GM12875 (cell line): ENCODE data around the gene CAMK1D.

ENCODE experiments used
- H3K4me3 ChIP-seq: one replicate; pipeline ENCODE4 v1.5.1; 2011; ENCODE audit warnings: low read depth, low read length, control low read depth
- CTCF ChIP-seq: IDR thresholded peaks from 2 replicates; pipeline ENCODE4 v1.5.1; 2011; ENCODE audit warnings: low read depth, mild to moderate bottlenecking, control low read depth, inconsistent platforms, low read length, moderate library complexity, borderline replicate concordance; ENCODE audit not compliant: insufficient read depth

Gene CAMK1D

GRCh38 chr10:12455766-12456165 lies 106.4 kb downstream of the CAMK1D start:
- no peak for TF ChIP-seq CTCF
- H3K4me3 ChIP-seq = no peak overlapping the region

DNA sequence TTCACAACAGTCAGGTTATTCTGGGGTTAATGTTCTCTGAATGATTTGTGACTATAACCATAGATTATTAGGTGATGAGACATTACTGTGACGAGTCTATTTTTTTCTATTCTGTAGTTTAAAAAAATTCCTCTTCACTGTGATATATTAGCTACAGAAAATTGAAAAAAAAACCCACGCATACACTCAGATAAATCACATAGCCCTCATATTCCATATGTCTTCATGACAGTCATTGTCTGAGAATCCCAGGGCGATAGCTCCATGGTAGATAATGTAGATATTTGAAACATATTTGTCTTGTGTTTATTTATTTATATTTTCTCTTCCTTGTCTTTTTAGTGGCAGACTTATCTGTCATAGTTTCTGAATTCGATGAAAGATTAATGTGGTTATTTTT lies 110.0 kb downstream of the CAMK1D start:
- no peak overlapping the region for H3K4me3 ChIP-seq
- no peak for TF ChIP-seq CTCF

GRCh38 chr10:12459762-12460161 lies 110.4 kb downstream of the CAMK1D start:
- no peak for TF ChIP-seq CTCF
- H3K4me3 ChIP-seq = no peak overlapping the region

DNA sequence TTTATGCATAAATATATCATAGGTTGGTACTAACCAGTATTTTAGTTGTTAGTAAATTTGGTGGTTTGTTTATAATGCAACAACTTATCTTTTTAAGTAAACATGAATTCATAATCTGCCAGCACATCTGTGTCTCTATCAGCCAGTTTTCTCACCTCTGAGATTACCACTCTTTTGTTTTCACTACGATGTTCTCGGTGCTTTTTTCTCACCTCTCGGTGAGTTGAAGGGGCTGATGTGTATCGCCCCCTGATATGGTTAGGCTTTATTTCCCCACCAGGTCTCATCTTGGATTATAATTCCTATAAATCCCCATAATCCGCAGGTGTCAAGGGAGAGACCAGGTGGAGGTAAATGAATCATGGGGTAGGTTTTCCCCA lies 114.1 kb downstream of the CAMK1D start:
- TF ChIP-seq CTCF = no peak
- H3K4me3 ChIP-seq = no peak overlapping the region

DNA sequence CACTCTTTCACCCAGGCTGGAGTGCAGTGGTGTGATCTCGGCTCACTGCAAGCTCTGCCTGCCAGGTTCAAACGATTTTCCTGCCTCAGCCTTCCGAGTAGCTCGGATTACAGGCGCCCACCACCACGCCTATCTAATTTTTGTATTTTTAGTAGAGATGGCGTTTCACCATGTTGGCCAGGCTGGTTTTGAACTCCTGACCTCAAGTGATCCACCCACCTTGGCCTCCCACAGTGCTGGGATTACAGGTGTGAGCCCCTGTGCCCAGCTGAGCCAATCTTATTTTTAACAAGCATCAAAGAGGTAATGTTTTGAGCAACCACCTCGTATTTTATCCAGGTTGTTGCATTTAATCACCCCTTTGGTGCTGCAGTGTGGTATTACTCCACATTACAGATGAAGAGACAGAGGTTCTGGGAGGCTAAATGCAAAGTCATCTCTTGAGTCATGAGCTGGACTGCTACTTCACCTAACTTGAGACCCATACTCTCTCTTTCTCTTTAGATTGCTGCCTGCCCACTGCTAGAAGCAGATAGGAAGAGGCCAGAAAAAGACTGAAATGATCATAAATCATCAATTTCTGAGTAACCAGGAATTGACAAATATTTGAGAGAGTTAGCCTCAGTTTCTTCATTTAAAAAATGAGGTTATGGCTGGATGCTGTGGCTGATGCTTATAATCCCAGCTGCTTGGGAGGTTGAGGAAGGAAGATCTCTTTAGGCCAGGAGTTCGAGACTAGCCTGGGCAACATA lies 116.2 kb downstream of the CAMK1D start:
- no peak for TF ChIP-seq CTCF
- no peak overlapping the region for H3K4me3 ChIP-seq

DNA sequence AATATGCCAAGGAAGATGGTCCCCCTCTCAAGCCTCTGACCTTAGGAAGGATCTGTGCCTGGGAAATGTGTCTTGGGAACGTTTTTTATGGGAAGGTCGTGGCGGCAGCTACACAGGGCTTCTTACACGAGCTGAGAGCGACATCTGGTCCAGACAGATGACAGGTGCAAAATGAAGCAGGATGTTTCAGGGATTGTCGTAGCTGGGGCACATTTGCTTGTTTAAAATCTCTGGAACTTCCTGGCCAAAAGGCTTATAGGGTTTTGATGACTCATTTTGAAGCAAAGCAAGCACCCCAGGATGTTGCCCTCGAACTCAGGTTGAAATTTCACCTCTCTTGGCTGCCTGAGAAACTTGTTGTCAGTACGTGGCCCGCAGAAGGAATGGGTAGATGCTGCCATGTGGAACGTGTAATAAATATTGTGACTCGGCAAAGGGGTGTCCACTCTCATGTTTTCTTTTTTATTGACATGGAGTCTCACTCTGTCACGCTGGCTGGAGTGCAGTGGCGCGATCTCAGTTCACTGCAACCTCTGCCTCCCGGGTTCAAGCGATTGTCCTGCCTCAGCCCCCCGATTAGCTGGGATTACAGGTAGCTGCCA lies 117.5 kb downstream of the CAMK1D start:
- no peak for TF ChIP-seq CTCF
- no peak overlapping the region for H3K4me3 ChIP-seq

DNA sequence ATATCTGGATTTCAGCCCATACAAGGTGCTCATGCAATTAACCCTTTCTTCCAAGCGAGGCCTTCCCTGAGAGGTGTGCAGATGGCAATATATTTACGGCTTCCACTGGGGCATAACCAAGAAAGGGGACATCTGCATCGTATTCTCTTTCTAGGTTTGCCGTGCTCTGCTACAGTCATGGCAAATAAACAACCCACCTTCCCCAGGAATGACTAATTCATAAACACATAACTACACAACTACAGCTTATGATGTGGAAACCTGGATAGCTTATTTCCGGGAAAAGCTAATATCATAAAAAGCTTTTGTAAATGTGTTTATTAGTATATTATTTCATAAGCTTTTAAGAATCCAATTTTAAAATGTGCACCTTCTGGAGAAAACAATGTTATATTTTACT lies 120.0 kb downstream of the CAMK1D start:
- no peak overlapping the region for H3K4me3 ChIP-seq
- no peak for TF ChIP-seq CTCF
